ENCODE measurements around the gene CKAP5. TPM values are rescaled to one million over a fixed set of nuclear protein-coding genes. Genes with fewer than 3 reads are reported as not detected.

The CKAP5 gene
- total RNA-seq, 1 experiment from 2014 or later = 190 TPM

GRCh38 chr11:46705070-46705688 lies 140.9 kb downstream of the CKAP5 start:
- no peak overlapping the region for H2BK12ac ChIP-seq (ENCODE audit: insufficient read length, low read depth, low read length)
- H3K56ac ChIP-seq (ENCODE audit: insufficient read length, low read depth, low read length) = no peak overlapping the region
- H3K18ac ChIP-seq (ENCODE audit: insufficient read length, low read depth, low read length) = no peak overlapping the region
- no peak overlapping the region for H3K14ac ChIP-seq (ENCODE audit: insufficient read depth, low read length)
- no peak overlapping the region for H2BK15ac ChIP-seq (ENCODE audit: low read depth, low read length)
- H4K20me1 ChIP-seq (ENCODE audit: control insufficient read depth, insufficient read depth, insufficient read length) = no peaks in the 10 kb centered on the region
- H3T11ph ChIP-seq (ENCODE audit: low read length) = no peak overlapping the region
- H3K9me3 ChIP-seq (ENCODE audit: control insufficient read depth, low read depth, low read length) = no peaks in the 10 kb centered on the region
- no peak overlapping the region for H3K27ac ChIP-seq (ENCODE audit: insufficient read length, low read depth, low read length)
- H3K27me3 ChIP-seq (ENCODE audit: insufficient read depth, low read length) = no peaks in the 10 kb centered on the region
- Mint-ChIP-seq H3K4me3 (no peak overlapping the region), H3K36me3 (ENCODE audit: insufficient read depth in 1 of 3, low read depth in 3 of 3) (peaks cover 20 to 56% (median 42%) of the 10 kb centered on the region in 3 experiments; a peak in 6 of 7 replicates), H3K9me3 (no peaks in the 10 kb centered on the region), H3K4me1 (peaks cover 4 to 9% of the 10 kb centered on the region in 2 experiments), H3K27me3 (ENCODE audit: low read depth) (no peaks in the 10 kb centered on the region), H3K27ac (no peak overlapping the region; a peak in 1 of 7 replicates)
- peaks cover 6% of the 10 kb centered on the region; the same call in 1 of the 2 replicates for H3K79me2 ChIP-seq (ENCODE audit: insufficient read depth, low read length)
- H3K9ac ChIP-seq (ENCODE audit: extremely low read depth, insufficient read length, low read length) = no peak overlapping the region
- no peak for TF ChIP-seq CTCF (conservative IDR thresholded peaks at IDR 0.05)
- H3K23me2 ChIP-seq (ENCODE audit: insufficient read length, low read depth, low read length, poor library complexity, severe bottlenecking) = peaks cover 3% of the 10 kb centered on the region
- no peak overlapping the region for H2BK5ac ChIP-seq (ENCODE audit: insufficient read length, low read length)
- no peaks in the 10 kb centered on the region for H3K79me1 ChIP-seq (ENCODE audit: insufficient read depth, low read depth, low read length, poor library complexity, severe bottlenecking)
- no peak overlapping the region for H2AK5ac ChIP-seq (ENCODE audit: insufficient read length, low read length)
- no peak for DNase-seq
- H4K8ac ChIP-seq (replicated peaks; ENCODE audit: insufficient read length, low read depth, low read length) = no peak overlapping the region
- no peaks in the 10 kb centered on the region for H3K4me1 ChIP-seq (ENCODE audit: insufficient read depth, low read length)
- H2BK20ac ChIP-seq (ENCODE audit: low read depth, low read length, poor library complexity, severe bottlenecking) = no peak overlapping the region
- no peak overlapping the region for H4K91ac ChIP-seq (ENCODE audit: insufficient read length, low read depth, low read length)
- no peak overlapping the region for H3K4ac ChIP-seq (ENCODE audit: low read depth, low read length)
- H3K4me2 ChIP-seq (ENCODE audit: insufficient read depth, insufficient read length, low read length) = no peak overlapping the region
- no peak overlapping the region for H2BK120ac ChIP-seq (ENCODE audit: low read depth, low read length, poor library complexity, severe bottlenecking)
- H2AFZ ChIP-seq (ENCODE audit: low read length) = no peak overlapping the region
- no peak overlapping the region for H4K5ac ChIP-seq (ENCODE audit: insufficient read length, low read depth, low read length)
- no peak overlapping the region for H3K23ac ChIP-seq (ENCODE audit: insufficient read length, low read depth, low read length)
- no CpG with 5 or more reads among the region's 31 CpGs for WGBS (ENCODE audit: extremely low coverage, insufficient read length, low lambda C conversion rate)
